Stimulated activated effector memory CD8-positive, alpha-beta T cell treated with anti-CD3 and anti-CD28 coated beads, Interleukin-12 subunit alpha, Interleukin-12 subunit beta, amount 100 ng/mL, for 72 hours (primary cell): ENCODE data around the gene FRMD4A.
"Not testable (repeated sequence)": the region's sequence is repeated elsewhere in the genome, so short reads cannot be mapped to it uniquely, and the experiment has no call there.

Experiments
- ATAC-seq: fragments of 150-1000 bp; cut with Tn5 transposase; 2 replicates; pipeline ENCODE4 v1.10.0; 2021
- DNase-seq, 2 donors: peaks; one replicate each; pipeline ENCODE4 v3.0.0; 2021 to 2022; ENCODE audit warnings: low spot score in 2 of 2
- H3K27ac Mint-ChIP-seq: one replicate; pipeline ENCODE4 v1.8.0; 2022; ENCODE audit warnings: mild to moderate bottlenecking, mixed read lengths
- H3K36me3 Mint-ChIP-seq: one replicate; pipeline ENCODE4 v1.8.0; 2022; ENCODE audit warnings: mild to moderate bottlenecking, mixed read lengths
- H3K4me1 Mint-ChIP-seq: one replicate; pipeline ENCODE4 v1.8.0; 2022; ENCODE audit warnings: mixed read lengths
- H3K4me3 Mint-ChIP-seq: one replicate; pipeline ENCODE4 v1.8.0; 2022; ENCODE audit warnings: mild to moderate bottlenecking, mixed read lengths
- H3K9me3 Mint-ChIP-seq: one replicate; pipeline ENCODE4 v1.8.0; 2022; ENCODE audit warnings: mixed read lengths

FRMD4A gene

GRCh38 chr10:14047431-14047830 lies 283.3 kb downstream of the FRMD4A start:
- H3K27ac Mint-ChIP-seq, result no peak overlapping the region
- no peaks in the 10 kb centered on the region for H3K36me3 Mint-ChIP-seq
- no peak for DNase-seq
- peaks cover 5% of the 10 kb centered on the region for H3K9me3 Mint-ChIP-seq
- no peaks in the 10 kb centered on the region for H3K4me1 Mint-ChIP-seq
- H3K4me3 Mint-ChIP-seq, result no peak overlapping the region
- ATAC-seq, result no peak

- H3K27ac Mint-ChIP-seq, H3K9me3 Mint-ChIP-seq, ATAC-seq, DNase-seq, H3K36me3 Mint-ChIP-seq, H3K4me3 Mint-ChIP-seq, H3K4me1 Mint-ChIP-seq: not testable (repeated sequence)
Measured at GRCh38 chr10:14042051-14042450, 288.7 kb downstream of the FRMD4A start.

GRCh38 chr10:14040787-14041631 lies 289.7 kb downstream of the FRMD4A start:
- H3K9me3 Mint-ChIP-seq, result no peaks in the 10 kb centered on the region
- H3K4me1 Mint-ChIP-seq, result no peaks in the 10 kb centered on the region
- H3K27ac Mint-ChIP-seq, result no peak overlapping the region
- DNase-seq (no peak), ATAC-seq (no peak)
- H3K36me3 Mint-ChIP-seq, result no peaks in the 10 kb centered on the region
- H3K4me3 Mint-ChIP-seq, result no peak overlapping the region

- no peaks in the 10 kb centered on the region for H3K4me1 Mint-ChIP-seq
- ATAC-seq, result no peak
- no peaks in the 10 kb centered on the region for H3K9me3 Mint-ChIP-seq
- no peak for DNase-seq
- no peaks in the 10 kb centered on the region for H3K36me3 Mint-ChIP-seq
- H3K4me3 Mint-ChIP-seq, result no peak overlapping the region
- H3K27ac Mint-ChIP-seq, result no peak overlapping the region
Measured at GRCh38 chr10:14039968-14040668, 290.6 kb downstream of the FRMD4A start.

- H3K36me3 Mint-ChIP-seq, result no peaks in the 10 kb centered on the region
- ATAC-seq, result no peak
- no peaks in the 10 kb centered on the region for H3K4me1 Mint-ChIP-seq
- no peaks in the 10 kb centered on the region for H3K9me3 Mint-ChIP-seq
- no peak for DNase-seq
- H3K27ac Mint-ChIP-seq, result no peak overlapping the region
- H3K4me3 Mint-ChIP-seq, result no peak overlapping the region
Measured at GRCh38 chr10:14036233-14036632, 294.5 kb downstream of the FRMD4A start.

- Mint-ChIP-seq H3K4me3 (no peak overlapping the region), H3K36me3 (no peaks in the 10 kb centered on the region), H3K9me3 (no peaks in the 10 kb centered on the region), H3K27ac (no peak overlapping the region), H3K4me1 (no peaks in the 10 kb centered on the region)
- ATAC-seq (no peak), DNase-seq (no peak)
Measured at GRCh38 chr10:14035506-14035905, 295.2 kb downstream of the FRMD4A start.

- ATAC-seq (peak; percentile 37), DNase-seq (peak; percentile 22 to 66)
- no peaks in the 10 kb centered on the region for H3K4me1 Mint-ChIP-seq
- no peak overlapping the region for H3K27ac Mint-ChIP-seq
- no peak overlapping the region for H3K4me3 Mint-ChIP-seq
- H3K9me3 Mint-ChIP-seq, result no peaks in the 10 kb centered on the region
- H3K36me3 Mint-ChIP-seq, result no peaks in the 10 kb centered on the region
Measured at GRCh38 chr10:14032406-14032998, 298.2 kb downstream of the FRMD4A start.

GRCh38 chr10:14026325-14026724 lies 304.4 kb downstream of the FRMD4A start:
- Mint-ChIP-seq H3K4me1 (no peaks in the 10 kb centered on the region), H3K36me3 (no peaks in the 10 kb centered on the region), H3K27ac (no peak overlapping the region), H3K4me3 (no peak overlapping the region), H3K9me3 (no peaks in the 10 kb centered on the region)
- no peak for ATAC-seq
- DNase-seq, result no peak

GRCh38 chr10:14025283-14026189 lies 305.2 kb downstream of the FRMD4A start:
- no peaks in the 10 kb centered on the region for H3K4me1 Mint-ChIP-seq
- ATAC-seq (no peak), DNase-seq (no peak)
- H3K27ac Mint-ChIP-seq, result no peak overlapping the region
- no peaks in the 10 kb centered on the region for H3K9me3 Mint-ChIP-seq
- H3K36me3 Mint-ChIP-seq, result no peaks in the 10 kb centered on the region
- H3K4me3 Mint-ChIP-seq, result no peak overlapping the region

GRCh38 chr10:14024329-14025202 lies 306.2 kb downstream of the FRMD4A start:
- H3K27ac Mint-ChIP-seq, result no peak overlapping the region
- DNase-seq, result no peak
- H3K9me3 Mint-ChIP-seq, result no peaks in the 10 kb centered on the region
- H3K4me3 Mint-ChIP-seq, result no peak overlapping the region
- H3K4me1 Mint-ChIP-seq, result no peaks in the 10 kb centered on the region
- no peak for ATAC-seq
- H3K36me3 Mint-ChIP-seq, result no peaks in the 10 kb centered on the region

GRCh38 chr10:14023673-14024328 lies 306.9 kb downstream of the FRMD4A start:
- DNase-seq, result no peak
- Mint-ChIP-seq H3K36me3 (no peaks in the 10 kb centered on the region), H3K4me3 (no peak overlapping the region), H3K9me3 (peaks cover 4% of the 10 kb centered on the region), H3K4me1 (no peaks in the 10 kb centered on the region), H3K27ac (no peak overlapping the region)
- ATAC-seq, result no peak

GRCh38 chr10:14022954-14023672 lies 307.6 kb downstream of the FRMD4A start:
- no peak for ATAC-seq
- H3K27ac Mint-ChIP-seq, result no peak overlapping the region
- H3K36me3 Mint-ChIP-seq, result no peaks in the 10 kb centered on the region
- no peaks in the 10 kb centered on the region for H3K4me1 Mint-ChIP-seq
- H3K9me3 Mint-ChIP-seq, result peaks cover 8% of the 10 kb centered on the region
- DNase-seq, result no peak
- no peak overlapping the region for H3K4me3 Mint-ChIP-seq

GRCh38 chr10:14022052-14022451 lies 308.7 kb downstream of the FRMD4A start:
- Mint-ChIP-seq H3K27ac (no peak overlapping the region), H3K9me3 (peaks cover 8% of the 10 kb centered on the region), H3K36me3 (no peaks in the 10 kb centered on the region), H3K4me1 (no peaks in the 10 kb centered on the region), H3K4me3 (no peak overlapping the region)
- ATAC-seq, result no peak
- no peak for DNase-seq
